GM21367 (cell line): Measurements from ENCODE around the gene PAXX.
"Not testable (repeated sequence)": the region's sequence is repeated elsewhere in the genome, so short reads cannot be mapped to it uniquely, and the experiment has no call there.

Experiments used
- ATAC-seq: cut with Tn5 transposase; IDR thresholded peaks from one replicate; pipeline ENCODE4 v1.9.1; 2021; ENCODE audit not compliant: unreplicated experiment

Gene PAXX

DNA sequence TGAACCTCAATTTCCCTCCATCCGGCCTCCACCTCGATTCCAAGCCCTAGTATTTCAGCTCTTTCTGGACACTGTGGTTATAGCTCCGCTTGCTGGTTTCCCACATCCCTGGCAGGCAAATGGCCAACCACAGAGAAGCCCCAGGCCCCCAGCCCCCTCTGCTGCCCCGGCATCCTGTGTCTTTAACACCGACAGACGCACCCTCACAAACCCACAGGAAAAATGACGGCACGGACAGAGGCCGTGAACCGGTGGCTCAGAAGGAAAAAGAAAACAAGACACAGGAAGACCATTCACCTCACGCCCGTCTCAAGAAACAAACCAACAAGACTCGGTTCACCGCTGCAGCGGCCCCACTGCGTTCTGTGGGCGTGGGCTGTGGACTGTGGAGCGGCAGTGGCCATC lies 5.6 kb downstream of the PAXX start:
- no peak for ATAC-seq

DNA sequence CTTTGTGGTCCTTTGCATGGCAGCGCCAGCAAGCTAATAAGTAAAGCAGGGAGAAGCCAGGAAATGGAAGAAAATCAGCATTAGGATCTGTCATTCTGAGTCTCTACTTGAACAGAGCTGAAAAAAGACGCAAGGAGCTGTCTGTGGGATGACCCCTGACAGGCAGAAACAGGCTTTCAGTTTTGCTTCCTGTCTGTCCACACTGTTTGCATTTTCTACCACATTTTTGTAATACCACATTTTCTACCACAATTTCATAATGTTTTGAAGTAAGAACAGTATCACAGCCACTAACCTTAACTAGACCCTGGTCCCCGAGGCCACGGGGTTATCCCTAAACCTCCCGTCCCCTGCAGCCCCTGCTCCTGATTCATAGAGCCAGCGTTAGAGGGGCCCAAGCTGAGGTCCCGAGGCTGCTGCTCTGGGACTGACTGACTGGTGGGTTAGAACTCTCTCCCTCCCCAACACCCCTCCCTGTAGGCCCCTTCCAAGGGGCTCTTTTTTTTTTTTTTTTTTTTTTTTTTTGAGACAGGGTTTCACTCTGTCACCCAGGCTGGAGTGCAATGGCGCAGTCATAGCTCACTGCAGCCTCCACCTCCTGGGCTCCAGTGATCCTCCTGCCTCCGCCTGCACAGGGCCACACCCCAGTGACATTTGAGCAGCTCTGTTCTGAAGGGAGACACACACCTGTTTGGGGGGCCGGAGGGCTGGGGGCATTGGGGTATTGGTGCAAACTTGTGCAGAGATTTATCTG lies 8.1 kb downstream of the PAXX start:
- ATAC-seq, result peak; percentile 57

DNA sequence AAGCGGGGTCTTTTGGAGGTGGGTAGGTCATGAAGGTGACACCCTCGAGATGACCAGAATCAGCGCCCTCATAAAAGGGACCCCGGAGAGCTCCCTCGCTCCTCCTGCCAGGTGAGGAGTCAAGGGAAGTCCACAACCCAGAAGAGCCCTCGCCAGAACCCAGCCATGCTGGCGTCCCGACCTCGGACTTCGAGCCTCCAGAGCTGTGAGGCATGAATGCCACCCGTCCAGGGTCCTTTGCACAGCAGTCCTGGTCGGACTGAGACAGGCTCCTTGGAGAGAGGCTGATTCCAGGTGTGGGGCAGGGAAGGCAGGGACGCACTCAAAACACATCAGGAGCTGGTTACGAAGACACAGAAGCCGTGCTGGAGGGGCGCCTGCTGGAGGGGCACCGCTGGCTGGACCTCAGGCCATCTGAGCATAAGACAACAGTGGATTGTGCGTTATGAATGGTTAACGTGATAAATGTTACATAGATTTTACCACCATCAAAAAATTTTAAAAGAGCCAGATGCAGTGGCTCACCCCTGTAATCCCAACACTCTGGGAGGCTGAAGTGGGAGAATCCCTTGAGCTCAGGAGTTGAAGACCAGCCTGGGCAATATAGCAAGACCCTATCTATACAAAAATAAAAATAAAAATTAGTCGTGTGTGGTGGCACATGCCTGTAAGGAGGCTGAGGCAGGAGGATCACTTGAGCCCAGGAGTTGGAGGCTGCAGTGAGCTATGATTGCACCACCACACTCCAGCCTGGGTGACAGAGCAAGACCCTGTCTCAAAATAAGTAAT lies 9.8 kb downstream of the PAXX start:
- no peak for ATAC-seq

DNA sequence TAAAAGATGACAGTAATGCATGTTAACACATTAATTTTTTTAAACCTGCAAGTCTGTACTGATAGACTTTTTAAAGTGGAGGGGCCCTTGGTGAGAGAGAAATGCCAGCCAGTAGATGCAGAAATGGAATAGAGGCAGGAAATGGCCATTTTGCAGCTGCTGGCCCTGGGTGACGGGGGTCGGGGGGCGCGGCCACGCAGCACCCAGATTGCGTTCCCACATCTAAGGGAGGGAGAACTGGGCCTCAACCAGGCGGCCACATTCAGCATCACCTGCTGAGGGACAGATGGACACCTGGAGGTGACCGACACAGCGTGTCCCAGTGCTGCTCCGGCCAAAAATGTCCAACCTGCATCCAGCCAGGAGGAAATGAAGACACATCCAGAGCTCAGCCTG lies 10.4 kb downstream of the PAXX start:
- ATAC-seq, result no peak

DNA sequence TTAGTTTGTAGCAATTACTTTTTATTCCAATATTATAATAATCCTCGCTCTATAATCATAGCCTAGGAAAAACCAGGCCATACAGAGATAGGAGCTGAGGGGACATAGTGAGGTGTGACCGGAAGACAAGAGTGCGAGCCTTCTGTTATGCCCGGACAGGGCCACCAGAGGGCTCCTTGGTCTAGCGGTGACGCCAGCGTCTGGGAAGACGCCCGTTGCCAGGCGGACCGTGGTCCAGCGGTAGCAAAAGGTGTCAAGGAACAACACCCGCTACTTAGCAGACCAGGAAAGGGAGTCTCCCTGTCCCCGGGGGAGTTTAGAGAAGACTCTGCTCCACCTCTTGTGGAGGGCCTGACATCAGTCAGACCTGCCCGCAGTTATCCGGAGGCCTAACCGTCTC lies 12.1 kb downstream of the PAXX start:
- ATAC-seq, result not testable (repeated sequence)

- ATAC-seq, result no peak
These were observed 14.1 kb downstream of the PAXX start for GRCh38 chr9:137006116-137007003.

DNA sequence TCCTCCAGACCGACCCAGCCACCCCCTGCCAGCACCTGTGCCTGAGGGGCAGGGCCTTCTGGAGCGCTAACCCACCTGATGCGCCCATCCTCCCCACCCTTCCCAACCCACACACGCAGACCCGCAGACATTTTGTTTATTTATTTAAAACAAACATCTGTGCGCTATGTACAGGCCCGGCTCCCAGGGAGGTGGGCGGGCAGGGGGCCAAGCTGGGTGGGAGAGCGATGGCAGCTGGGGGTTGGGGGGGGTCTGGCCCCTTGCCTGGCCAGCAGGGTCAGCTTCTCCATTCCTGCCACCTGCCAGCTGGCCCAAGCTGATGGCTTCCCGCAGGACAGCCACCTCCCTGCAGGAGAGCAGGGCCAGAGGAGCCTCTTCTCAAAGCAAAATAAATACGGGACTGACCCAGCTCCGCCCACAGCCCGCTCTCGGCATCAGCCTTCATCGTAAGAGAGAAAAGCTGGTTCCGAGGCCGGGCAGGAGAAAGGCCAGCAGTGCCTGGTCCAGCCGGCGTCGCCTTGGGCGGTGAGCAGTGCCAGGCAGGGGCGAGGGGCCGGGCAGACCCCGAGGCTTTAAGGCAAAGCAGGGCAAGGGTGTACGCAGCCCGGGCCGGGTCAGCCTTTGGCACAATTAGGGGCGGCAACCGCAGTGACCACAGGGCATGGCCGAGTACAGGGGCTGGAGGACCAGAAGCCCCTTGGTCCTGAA lies 15.0 kb downstream of the PAXX start:
- ATAC-seq, result no peak

- no peak for ATAC-seq
These were observed 15.6 kb downstream of the PAXX start for GRCh38 chr9:137007816-137008270.

- ATAC-seq, result no peak
These were observed 16.1 kb downstream of the PAXX start for GRCh38 chr9:137008312-137008711.

DNA sequence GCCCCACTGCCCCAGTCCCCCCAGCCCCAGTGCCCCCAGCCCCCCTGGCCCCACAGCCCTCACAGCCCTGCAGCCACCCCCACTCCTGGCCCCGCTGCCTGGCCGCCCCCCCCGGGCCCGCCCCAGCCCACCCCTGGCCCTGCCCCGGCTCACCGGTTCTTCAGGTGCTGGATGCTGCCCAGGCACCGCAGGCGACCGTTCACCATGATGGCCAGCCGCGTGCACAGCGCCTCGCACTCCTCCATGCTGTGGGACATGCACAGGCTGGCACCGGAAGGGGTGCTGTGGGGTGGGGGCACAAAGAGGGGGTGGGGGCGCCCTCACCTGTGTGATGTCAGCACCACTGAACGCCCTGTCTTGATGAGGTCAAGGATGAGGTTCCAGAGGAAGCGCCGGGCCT lies 17.0 kb downstream of the PAXX start:
- ATAC-seq, result no peak

DNA sequence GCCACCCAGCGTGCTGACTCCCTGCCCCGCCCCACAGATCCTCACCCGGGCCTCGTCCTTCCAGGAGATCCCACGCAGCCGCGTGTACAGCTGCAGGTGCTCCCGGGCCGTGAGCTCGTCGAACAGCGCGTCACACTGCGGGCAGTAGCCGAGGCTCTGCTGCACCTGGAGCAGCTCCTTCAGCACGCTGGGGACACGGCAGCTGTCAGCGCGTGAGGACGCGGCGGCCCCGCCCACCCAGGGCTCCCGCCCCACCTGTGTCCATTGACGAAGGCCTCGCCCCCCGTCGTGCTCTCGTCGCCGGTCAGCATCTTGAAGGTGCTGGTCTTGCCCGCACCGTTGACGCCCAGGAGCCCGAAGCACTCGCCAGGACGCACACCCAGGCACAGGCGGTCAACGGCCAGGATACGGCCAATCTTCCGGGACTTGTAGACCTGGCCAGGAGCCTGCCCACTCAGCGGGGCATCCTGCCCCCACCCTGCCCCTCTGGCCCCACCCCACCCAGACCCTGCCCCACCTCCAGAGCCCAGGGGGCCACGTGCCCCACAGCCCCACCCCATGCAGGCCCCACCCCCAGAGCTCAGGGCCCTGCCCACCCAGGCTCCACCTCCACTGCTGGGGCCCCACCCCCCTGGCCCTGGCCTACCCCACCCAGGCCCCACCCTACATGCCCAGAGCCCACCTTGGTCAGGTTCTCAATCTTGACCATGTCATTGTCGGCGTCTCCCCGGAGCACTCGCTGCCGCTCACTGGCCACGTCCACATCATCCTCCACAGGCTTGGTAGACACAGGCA lies 17.9 kb downstream of the PAXX start:
- no peak for ATAC-seq

- no peak for ATAC-seq
These were observed 18.9 kb downstream of the PAXX start for GRCh38 chr9:137011156-137011555.

GRCh38 chr9:137011907-137012675 lies 19.9 kb downstream of the PAXX start:
- ATAC-seq, result no peak

DNA sequence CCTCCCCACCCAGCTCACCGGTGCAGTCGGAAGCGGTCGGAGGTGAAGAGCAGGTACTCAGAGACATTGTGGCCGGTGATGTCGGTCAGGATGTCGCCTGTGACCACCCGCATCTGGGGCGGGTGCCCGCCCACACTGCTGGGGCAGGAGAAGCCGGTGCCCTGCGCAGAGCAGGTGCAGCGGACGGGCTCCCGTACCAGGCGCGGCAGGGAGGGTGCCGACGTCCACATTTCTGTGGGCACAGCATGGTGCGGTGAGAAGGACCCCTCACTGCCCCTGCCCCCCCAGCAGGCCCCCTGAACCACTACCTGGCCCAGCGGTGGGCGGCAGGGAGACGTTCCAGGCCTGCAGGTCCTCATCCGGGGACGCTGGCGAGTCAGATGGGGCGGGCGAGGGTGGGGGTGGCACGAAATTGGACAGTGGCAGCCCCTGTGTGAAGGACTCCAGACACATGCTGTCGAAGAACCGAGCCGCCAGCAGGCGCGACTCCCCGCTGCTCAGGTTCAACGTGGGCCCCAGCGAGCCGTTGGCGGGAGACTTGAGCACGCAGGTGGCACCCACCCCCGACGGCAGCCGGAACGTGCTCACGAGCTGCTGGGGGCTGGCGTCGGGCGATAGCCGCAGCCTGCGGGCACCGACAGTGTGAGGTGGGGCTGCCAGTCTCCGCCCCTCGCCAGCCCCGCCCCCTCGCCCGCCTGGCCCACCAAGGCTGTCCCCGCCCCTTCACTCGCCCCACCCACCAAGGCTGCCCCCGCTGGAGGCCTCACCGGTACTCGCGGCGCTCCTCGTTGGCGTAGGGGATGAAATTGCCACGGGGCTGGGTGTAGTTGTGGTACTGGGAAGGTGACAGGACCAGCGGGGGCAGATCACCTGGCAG lies 20.7 kb downstream of the PAXX start:
- no peak for ATAC-seq

DNA sequence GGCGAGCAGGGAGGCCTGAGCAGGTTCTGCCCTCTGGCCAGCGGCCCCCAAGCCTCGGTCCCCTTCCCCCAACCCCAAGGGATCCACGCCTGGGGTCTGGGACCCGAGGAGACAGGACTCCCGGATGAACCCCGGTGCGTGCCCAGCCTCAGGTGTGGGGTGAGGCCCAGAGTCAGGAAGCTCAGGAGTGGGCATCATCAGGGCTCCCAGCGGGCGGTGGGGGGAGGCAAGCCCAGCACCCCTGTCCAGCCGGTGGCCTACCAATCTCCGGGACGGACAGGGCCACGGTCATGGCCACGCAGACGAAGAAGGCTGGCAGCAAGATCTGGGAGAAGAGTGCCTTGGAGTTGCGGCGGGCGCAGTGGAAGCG lies 21.3 kb downstream of the PAXX start:
- ATAC-seq, result no peak

GRCh38 chr9:137014166-137014565 lies 21.9 kb downstream of the PAXX start:
- ATAC-seq, result no peak

DNA sequence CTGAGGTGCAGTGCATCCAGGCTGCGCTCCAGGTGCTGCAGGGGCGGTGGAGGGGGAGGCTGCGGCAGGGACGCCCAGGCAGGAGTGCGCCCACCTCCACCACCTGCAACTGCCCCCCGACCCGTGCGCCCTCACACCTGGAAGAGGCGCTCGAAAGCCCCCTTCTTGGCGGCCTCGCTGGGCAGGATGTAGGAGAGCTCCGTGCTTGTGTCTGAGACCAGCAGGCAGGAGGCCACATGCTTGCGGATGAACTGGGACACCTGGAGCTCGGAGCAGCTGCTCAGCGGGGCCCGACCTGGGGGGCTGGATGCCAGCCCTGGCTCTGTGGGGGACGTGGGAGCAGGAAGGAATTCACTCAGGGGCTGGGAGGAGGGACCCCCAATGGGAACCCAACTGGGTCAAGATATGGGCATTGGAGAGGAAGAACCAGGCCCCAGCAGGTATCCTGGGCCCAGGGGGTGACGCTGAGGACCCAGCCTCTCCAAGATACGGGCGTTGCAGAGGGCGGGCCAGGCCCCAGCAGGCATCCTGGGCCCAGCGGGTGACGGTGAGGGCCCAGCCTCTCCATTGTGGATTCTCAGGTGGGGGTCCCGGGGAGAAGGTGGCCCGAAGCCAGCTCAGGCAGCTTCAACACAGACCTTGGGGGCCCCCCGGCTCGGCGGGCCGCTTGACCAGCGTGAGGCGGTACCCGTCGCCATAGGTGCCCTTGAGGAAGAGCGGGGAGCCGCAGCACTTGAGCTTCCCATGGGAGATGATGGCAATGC lies 22.7 kb downstream of the PAXX start:
- no peak for ATAC-seq

DNA sequence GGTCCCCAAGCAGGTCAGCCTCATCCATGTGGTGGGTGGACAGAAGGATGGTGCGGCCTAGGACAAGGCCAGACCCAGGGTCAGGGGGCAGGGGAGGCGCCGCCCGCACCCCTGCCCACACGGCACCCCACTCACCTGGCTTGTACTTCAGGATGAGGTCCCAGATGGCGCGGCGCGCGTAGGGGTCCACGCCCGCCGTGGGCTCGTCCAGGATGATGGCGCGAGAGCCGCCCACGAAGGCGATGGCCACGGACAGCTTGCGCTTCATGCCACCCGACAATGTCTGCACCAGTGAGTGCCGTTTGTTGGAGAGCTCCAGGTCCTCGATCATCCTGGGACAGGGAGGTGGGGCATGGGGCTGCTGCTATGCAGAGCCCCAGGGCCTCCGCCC lies 23.3 kb downstream of the PAXX start:
- ATAC-seq, result no peak
